HG02759 (cell line): ENCODE data around the gene SNED1.
A peak's percentile ranks its signal among the peaks of the same experiment; 100 is the strongest.
"Not testable (repeated sequence)": the region's sequence is repeated elsewhere in the genome, so short reads cannot be mapped to it uniquely, and the experiment has no call there.

Source experiments
- ATAC-seq: cut with Tn5 transposase; IDR thresholded peaks from one replicate; pipeline ENCODE4 v1.9.1; 2021; ENCODE audit warnings: mild to moderate bottlenecking, moderate library complexity; ENCODE audit not compliant: unreplicated experiment

The SNED1 gene

DNA sequence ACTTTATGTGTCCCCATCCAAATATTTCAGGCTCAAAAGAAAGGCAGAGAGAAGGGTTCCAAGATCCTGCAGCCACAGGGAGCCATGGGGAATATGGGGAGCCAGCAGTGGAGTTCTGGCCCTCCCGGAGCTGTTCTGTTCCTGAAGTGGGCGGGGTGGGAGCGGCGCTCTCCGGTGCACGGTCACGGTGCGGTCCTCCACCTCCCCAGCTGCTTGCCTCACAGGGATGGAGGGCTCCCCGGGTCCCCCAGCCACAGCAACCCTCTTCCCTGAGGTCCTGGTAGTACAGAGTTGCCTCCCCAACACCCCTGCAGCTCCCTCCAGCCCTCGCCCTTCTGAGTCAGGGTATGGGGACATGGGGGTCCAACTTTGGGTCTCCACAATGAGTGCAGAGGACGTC is 26.2 kb upstream of the SNED1 start:
- no peak for ATAC-seq

DNA sequence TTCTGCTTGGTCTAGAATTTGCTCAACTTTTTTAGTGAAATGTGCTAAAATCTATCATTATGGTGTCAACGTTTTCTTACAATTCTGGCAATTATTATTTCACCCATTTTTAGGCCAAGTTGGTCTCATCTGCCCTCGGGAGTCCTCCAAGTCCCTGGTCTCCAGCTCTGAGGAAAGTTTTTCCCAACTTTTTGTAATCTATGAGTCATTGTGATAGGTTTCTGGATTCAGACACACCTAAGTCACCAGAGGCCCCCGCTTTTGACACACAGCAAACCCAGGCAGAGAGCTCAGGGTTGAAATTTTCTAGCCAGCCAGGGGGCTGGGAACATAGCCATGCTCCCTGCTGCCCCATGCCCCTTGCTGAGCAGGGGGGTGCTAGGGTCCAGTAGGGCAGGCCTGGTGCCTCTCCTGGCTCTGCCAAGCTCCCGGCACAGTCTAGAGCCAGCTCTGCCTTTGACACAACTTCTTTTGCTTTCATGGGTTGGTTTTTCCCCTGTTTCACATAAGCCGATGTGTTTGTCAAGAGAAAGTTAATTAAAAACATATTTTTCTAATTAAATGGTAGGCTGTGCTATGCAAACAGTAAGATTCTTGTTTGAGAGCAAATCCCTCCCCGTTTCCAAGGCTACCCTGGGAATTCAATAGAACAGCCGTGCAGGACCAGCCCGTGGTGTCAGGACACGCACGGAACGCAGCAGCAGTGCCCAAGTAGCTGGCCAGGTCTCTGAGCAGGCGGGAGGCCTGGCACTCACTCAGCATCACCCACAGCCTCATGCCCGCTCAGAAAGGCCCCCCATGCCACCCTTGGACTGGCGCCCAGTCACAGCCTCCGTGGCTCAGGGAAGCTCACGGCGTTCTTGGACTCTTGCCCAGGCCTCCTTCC is 25.5 kb upstream of the SNED1 start:
- ATAC-seq = no peak

DNA sequence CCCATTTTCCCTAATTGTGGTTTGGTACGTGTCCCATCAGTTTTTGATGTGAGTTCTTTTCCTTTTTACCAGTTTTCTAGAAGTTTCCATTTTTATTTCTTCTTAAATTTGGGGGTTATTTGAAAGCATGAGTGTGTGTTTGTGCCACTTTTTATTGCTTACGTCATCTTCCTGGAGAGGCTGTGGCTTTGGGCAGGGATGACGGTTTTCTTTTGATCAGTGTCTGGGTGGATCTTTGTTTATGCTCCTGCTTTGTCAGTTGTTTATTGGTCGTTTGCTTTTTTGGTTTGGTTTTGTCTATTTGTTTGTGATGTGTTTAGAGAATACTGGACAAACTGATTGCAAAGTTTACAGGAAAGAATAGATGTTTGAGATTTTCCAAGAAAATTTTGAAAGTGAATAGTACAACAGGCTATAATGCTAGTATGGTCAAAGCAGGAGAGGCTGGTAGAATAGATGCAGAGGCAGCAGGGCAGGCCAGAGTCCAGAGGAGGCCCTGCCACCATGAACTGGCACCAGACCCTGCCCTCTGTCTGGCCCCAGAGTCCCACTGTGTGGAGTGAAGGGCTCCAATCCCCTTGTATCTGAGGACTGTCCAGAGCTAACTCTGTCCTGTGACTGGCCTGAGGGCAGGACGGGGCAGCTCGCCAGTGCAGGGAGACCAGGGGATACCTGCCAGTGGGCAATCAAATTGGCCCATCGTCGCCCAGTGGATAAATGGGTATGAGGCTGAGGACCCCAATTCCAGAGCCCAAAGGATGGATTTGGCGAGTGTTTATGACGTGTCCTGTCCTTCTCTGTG is 23.4 kb upstream of the SNED1 start:
- ATAC-seq = no peak

DNA sequence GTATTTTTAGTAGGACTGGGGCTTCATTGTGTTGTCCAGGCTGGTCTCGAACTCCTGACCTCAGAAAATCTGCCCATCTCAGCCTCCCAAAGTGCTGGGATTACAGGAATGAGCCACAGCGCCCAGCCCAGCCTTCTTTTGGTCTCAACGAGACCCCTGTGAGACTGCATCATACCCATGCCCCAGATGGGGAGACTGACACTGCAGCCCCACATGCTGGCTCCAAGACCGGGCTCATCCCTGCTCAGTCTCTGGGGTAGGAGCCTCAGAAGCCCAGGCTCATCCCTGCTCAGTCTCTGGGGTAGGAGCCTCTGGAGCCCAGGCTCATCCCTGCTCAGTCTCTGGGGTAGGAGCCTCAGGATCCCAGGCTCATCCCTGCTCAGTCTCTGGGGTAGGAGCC is 22.5 kb upstream of the SNED1 start:
- ATAC-seq = not testable (repeated sequence)

- no peak for ATAC-seq
Observed at GRCh38 chr2:240981280-240981679, 17.1 kb upstream of the SNED1 start.

DNA sequence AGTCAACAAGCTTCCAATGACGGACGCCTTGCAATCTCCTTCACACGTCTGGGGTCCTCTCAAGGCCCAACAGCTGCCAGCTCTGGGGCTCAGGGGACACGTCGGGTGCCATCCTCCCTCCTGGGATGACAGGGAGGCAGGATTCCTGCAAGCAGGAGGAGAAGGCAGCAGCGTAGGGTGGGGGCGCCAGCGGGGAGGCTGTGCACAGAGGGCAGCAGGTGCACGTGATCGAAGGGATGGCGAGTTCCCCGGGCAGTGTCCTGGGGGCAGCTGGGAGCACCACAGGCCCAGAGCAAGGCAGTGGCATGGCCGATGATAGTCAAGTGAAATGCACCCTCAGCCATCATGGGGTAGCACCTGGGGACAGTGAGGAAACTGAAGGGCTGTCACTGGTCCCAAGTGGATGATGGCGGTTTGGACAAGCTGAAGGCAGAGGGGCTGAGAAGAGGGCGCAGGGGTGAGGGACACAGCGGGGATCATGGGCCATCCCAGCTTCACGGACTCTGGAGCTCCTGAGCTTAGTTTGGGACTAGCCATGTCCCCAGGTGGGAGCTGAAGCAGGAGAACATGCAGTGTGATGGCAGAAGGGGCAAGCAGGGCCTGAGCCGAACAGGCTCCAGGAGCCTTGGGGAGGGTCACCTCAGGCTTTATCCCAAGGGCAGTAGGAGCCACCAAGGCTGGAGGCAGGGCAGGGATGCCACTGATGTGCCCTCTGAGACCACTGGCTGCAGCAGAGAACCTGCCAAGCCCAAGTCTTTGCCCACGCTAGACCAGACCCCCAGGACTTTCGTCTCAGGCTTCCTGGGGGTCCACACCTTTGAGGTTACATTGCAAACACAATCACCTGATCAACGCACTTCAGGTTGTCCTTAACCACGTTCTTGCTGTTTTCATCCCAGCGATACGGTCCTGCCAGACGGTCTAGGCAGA is 16.3 kb upstream of the SNED1 start:
- no peak for ATAC-seq

DNA sequence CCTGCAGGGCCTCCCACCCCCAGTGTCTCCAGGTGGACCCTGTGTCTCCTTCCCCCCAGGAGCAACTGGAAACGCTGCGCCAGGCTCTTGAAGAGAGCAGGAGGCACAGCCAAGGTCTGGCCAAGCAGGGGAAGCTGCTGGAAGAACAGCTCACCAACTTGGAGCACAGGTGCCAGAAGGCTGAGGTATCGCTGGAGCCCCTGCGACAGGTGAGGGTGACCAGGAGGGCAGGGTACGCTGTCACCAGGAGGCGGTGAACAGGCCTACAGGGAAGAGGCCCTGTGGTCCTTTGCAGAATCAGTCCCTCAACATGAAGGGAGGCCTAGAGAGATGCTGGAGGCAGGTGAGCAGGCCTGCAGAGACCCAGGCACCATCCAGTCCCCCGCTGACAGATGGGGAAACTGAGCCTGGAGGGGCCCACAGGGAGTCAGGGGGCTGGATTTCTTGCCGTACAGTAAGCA is 15.6 kb upstream of the SNED1 start:
- no peak for ATAC-seq

DNA sequence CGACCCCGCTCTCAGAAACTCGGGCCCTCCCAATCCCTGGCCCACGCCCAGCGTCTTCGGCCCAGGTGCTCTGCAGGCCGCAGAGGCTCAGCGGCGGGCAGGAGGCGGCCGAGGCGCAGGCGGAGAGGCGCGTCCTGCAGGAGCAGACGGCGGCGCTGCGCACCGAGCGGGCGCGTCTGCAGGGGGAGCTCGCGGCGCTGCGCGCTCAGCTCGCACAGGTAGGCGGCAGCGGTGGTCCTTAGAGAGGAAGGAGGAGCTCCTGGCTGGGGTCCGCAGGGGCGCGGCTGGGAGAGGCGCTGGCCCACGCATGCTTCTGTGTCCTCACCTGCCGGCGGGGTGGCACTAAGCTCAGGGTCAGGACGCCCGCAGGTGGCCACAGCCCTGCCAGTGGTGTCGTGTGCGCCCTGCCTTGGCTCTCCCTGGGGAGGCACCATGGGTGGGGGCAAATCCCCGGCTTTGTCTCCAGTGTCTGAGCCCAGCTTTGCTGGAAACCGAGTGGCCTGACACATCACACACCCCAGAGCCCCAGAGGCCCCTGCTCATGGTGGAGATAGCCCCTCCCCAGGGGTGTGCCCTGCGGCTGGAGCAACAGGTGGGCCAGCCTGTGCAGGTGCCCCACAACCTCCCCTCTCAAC is 14.9 kb upstream of the SNED1 start:
- peak; percentile 48 for ATAC-seq

DNA sequence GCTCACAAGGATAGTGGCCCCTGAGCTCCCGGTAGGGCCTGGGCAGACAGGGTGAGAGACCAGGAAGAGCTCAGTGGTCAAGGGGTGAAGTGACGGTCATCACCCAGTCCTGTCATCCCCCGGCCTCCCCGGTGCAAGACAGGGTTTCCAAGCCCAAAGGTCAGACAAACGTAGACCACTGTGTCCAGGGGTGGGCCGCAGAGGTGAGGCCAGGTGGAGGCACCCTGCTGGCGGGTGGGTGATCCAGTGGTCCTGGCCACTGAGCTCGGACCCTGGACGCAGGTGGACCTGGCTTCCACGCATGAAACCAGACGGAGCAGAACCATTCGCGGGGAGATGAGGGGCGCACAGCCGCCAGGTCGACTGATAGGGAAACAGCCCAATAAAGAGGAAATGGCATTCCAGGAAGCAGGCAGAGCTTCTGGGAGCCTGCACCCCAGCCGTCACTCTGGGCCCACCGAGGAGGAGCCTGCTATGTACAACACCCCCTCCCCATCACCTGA is 14.4 kb upstream of the SNED1 start:
- ATAC-seq = no peak

GRCh38 chr2:240985881-240986786 is 12.3 kb upstream of the SNED1 start:
- ATAC-seq = no peak

DNA sequence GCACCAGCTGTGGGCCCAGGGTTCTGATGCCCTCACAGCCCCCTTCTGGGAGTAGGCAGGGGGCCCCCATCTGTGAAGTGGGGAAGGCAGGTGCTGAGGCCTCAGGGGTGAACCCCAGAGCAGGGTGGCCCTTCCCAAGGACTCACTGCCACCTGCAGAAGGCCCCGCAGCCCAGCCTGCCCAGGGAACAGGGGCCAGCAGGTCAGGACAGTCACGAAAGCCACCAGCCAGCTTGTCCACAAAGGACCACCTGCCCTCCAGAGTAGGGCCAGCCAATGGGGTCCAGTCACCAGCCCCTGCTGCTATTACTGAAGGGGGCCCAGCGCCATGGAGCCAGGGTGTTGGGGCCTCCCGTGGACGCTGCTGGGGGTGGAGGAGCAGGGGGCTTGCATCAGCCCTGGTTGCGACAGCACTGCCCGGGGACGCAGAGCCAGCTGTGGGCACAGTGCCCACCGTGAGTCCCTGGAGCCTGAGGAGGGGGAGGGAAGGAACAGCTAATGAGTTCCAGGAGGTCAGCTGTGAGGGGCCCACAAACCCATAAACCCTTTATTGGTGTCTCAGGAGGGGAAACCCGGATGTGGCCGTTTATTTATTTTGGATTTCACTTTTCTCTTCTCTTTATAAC is 11.5 kb upstream of the SNED1 start:
- no peak for ATAC-seq

GRCh38 chr2:240987588-240987987 is 10.8 kb upstream of the SNED1 start:
- ATAC-seq = no peak

GRCh38 chr2:240988146-240988545 is 10.3 kb upstream of the SNED1 start:
- ATAC-seq = no peak

DNA sequence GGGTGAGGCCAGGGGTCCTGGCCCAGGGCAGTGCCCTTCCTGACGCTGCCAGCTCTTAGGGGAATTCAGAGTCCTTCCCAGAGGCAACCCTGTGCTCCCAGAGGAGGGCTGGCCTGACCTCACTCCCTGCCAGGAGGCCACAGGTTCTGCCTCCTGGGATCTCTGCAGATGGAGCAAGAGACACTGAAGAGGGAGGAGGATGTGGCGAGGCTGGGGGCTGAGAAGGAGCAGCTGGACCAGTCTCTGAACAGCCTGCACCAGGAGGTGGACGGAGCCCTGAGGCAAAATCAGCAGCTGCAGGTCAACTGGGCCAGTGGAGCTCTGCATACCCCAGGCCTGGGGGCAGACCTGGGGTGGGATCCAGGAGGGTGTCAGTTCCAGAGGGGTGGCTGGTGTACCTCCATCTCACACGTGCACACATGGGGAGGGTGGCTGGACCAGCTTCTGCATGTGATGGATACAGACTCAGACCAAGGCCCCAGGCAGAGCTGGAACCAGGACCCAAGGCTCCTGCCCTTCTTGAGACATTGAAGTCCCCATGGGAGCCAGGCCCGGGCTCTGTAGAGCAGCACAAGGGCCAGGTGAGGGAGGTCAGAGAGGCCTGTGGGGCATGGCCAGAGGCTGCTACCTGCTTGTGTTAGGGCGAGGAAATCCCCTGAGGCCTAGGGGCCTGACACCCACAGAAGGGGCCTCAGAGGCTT is 9.7 kb upstream of the SNED1 start:
- ATAC-seq = no peak

DNA sequence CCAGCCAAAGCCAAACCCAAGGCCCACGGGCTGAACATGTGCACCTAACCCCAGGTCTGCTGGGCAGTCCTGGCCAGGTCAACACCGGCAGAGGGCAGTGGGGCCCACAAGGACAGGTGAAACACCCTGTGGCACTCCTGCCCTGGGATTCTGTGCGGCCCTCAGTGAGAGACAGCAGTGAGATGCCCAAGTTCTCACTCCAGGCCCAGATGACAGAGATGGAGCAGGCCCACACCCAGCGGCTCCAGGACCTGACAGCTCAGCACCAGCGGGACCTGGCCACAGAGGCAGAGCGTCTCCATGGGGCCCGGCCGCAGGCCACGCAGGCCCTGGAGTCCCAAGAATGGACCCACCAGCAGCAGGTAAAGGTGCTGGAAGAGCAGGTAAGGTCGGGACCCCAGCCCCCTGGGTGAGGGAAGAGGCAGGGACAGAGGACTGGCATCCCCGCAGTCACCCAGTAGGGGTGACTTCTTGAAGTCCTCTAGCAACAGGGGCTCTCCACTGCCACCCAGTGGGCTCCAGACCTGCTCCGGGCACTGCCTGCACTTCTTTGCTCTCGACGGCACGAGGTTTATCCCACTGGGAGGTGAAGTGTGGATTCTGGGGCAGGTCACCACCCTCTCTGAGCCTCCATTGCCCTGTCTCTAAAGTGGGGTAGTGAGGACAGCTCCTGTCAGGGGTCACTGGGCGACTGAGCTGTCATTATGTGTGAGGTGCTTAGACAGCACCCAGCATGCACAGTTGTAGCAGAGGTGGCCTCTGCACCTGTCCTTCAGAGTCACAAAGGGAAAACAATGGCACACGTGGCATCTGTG is 8.8 kb upstream of the SNED1 start:
- ATAC-seq = no peak

DNA sequence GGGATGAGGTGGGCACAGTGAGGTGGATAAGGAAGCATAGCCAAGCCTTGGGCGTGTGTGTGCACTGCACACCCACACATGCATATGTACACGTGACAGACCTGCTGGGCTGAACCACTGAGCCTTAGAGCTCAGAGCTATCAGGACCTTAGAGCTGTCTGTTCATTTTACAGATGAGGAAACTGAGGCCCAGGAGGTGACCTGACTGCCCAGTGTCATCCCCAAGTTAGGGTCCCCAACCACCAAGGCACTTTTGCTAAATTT is 8.2 kb upstream of the SNED1 start:
- ATAC-seq = no peak

- ATAC-seq = no peak
Observed at GRCh38 chr2:240990726-240991377, 7.6 kb upstream of the SNED1 start.
